Brain pericyte (primary cell): ENCODE results near the gene C1orf174.
A peak's percentile ranks its signal among the peaks of the same experiment; 100 is the strongest.

Experiments used
- DNase-seq: peaks from one replicate; pipeline ENCODE4 v3.0.0-alpha.2; 2012; ENCODE audit warnings: low read depth, low spot score

The C1orf174 gene

GRCh38 chr1:3900150-3900968, at the start of gene C1orf174:
Gene C1orf174 (minus strand): TSS chr1:3900272. CDS start chr1:3900186, 86 bp downstream.
- peak; percentile 99 for DNase-seq

- DNase-seq, result no peak
Observed at GRCh38 chr1:3948344-3948743, 48.3 kb upstream of the C1orf174 start.

- DNase-seq, result no peak
Observed at GRCh38 chr1:3945916-3946840, 46.1 kb upstream of the C1orf174 start.

GRCh38 chr1:3945222-3945621, 45.1 kb upstream of the C1orf174 start:
- no peak for DNase-seq

DNA sequence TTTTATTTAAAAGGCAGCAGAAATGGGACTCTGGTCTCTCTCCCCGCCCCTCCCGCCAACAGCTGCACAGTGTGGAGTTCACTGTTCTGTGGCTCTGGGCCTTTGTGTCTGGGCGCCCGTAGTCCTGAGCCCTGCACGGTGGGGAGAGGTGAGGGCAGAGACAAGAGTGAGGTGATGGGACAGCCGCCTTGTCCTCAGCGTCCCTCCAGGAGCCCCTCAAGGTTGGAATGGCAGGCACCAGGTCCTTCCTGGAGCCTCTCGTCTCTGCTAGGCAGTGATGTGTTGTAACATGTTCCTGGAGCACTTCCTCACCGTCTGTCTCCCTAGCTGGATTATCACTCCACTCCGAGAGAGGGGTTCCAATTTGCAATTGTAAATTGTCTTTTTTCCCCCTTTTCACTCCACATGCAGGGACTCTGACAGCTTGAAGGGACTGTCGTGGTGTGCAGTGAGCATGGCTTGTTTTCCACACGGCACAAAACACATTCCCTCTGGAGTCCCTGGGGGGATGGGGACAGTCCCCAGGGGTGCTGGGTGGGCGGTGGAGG, 44.6 kb upstream of the C1orf174 start:
- no peak for DNase-seq

DNA sequence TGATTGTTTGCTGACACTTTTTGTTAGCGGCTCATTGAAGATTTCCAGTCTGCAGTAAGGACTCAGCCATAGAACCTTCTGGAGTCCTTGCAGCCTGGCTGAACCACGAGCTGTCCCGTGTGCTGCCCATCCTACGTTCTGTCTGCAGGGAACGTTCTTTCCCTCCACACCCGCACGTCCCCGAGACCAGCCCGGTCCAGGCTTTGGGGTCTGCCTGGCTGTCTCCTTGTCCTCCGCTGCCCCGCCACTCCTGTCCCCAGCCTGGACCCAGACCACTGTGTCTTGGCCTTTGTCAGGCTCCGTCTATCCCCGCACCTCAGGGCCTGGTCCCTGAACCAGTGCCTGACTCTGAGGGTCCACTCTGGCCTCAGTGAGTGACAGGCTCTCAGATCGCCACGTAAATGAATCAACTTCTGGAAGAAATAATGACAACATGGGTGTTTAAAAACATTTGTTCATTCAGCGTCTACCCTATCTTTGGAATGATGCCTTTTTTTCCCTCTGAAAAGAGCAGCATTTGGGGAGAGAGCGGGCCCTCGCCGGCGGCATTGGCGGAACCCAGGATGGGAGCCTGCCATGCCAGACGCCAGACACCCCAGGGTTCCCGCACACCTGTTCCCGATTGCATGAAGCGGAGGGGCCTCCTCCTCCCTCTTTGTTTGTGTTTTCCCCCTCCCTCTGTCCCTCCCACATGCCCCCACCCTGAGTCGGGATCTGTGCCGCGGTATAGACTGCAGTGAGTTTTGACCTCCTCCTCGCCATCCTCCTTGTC, 43.9 kb upstream of the C1orf174 start:
- no peak for DNase-seq

GRCh38 chr1:3943123-3943431, 43.0 kb upstream of the C1orf174 start:
- DNase-seq, result no peak

DNA sequence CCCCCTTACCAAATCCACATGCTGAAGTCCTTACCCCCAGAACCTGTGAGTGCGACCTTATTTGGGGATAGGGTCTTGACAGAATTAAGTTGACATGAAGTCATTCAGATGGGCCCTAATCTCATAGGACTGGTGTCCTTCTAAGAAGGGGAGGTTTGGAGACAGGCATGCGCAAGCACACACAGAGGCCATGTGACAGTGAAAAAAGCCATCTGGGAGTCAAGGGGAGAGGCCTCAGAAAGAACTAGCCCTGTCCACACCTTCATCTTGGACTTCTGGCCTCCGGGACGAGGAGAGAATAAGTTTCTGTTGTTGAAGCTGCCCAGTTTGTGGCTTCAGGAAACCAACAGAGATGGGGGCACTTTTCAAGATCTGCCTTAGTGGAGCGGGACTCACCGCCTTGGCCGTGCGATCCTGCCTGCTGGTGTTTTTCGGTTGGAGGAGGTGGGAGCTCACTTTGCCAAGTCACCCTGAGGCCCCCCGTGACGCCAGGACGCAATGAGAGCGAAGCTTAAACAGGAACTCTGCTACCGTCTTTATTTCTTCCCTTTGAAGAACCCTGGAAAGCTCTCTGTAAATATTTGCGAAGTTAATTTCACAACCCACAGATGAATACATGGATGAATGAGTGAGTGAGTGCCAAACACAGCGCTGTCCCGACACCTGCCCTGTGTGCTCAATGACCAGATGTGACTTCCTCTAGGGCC, 42.5 kb upstream of the C1orf174 start:
- DNase-seq, result no peak

GRCh38 chr1:3940754-3941345, 40.8 kb upstream of the C1orf174 start:
- DNase-seq, result no peak

DNA sequence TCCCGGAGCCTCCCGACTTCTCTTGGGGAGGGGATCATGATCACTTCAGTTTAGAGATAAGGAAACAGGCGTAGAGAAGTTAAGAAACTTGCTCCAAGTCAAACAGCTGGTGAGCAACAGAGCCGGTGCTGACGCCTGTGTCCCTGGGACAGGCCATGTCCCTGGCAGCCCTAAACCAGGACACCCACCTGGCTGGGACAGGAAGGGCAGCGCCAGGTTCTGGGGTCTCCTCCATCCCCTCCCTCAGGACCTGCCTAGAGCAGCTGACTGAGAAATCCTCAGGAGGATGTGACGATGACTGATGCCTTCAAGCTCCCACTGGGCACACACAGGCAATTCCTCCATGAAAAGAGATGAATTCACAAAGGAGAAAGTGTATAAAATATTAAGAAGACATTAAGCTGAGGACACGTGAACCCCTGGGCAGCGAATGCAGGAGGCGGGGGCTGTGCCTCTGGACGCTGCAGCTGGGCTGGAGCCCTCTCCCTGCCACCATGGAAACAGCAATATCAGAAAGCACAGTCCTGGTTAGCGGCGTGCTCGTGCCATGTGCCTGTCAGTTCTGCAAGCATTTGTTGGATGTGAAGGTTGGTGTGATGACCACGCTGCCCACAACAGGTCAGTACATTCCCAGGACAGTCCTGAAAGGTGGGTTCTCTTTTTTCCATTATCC, 40.1 kb upstream of the C1orf174 start:
- DNase-seq, result no peak

DNA sequence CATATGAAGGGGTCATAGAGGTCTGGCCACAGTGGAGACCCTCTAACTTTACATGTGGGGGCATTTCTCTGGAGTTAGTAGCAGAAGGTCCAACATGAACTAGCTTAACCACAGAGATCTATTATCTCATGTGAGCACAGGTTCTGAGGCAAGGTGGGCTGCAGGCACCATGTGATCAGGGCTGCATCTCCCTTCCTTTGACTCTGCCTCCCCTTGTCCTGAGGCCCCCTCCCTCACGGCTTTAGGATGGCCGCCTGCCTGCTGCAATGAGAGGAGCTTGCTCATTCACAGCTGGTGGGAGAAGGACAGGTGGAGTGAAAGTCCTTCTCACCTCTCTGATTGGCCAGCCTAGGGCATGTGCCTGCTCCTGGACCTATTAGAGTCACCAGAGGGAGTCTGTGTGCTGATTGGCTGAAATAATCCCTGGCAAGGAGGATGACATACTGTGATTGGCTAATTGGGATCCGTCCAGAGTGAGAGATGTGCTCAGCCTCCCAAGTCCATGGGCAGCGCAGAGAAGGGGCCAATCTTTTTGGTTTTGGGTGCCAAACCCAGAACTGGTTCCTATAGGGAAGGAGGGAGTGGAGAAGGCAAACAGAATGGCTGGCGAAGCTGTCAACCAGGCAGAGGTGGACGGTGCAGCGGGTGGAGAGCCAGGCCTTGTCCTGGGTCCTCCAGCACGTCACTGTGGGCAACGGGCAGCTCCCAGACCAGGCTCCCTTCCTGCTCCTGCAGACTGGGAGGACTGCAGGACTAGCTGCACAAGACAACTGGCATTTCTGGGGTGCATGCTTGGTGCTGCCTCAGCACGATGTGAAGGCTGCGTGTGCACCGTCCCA, 39.4 kb upstream of the C1orf174 start:
- no peak for DNase-seq

DNA sequence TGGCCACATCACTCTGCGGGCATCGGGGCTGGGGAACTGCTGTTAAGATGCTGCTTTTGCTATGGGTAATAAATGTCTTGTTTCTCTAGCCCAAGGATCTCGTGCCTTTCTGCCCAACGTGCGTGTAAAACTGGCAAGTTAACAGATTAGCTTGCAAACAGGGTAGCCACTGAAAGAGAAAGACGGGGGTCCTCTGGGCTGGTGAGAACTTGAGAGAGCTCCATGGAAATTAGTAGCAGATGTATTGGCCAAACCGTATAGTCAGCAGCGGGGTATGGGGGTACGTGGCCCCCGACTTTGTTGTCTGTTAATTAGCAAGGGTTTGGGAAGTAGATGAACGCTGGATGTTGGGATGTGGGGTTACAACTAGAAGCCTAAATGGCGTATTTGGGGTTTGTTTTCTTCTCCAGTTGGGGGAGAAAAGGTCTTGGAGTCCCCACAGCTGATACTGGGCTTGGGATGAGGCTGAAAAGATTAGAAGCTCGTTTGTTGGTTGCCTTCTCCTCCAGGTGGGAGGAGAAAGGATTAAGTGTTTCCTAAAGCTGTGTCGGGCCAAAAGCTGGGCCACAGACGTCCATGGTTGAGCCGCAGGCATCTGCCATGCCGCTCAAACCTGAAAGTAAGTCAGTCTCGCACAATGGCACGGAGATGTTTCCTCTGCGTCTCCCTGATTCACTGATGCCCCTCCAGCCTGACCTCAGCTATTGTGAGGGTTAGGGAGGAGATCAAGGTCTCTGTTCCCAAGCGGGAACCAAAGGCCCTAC, 32.3 kb upstream of the C1orf174 start:
- DNase-seq, result no peak

GRCh38 chr1:3931007-3931912, 31.2 kb upstream of the C1orf174 start:
- DNase-seq, result no peak

DNA sequence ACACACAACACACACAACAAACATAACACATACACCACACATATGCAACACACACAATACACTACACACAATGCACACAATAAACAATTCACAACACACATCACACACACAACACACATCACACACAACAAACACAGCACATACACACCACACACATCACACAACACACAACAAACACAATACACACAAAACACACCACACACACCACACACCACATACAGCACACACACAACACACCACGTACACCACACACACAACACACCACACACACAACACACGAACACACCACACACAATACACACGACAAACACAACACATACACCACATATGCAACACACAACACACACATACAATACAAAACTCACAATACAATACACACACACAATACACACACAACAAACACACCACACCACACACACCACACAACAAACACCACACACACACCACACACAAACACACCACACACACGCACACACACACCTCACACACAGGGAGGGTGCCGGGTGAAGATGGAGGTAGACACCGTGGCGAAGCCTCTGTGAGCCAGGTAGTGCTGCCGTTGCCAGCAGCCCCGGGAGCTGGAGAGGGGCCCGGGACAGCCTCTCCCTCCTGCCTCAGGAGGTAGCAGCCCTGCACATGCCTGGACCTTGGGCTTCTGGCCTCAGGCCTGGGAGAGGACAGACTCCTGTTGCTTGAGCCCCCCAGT, 30.4 kb upstream of the C1orf174 start:
- no peak for DNase-seq

DNA sequence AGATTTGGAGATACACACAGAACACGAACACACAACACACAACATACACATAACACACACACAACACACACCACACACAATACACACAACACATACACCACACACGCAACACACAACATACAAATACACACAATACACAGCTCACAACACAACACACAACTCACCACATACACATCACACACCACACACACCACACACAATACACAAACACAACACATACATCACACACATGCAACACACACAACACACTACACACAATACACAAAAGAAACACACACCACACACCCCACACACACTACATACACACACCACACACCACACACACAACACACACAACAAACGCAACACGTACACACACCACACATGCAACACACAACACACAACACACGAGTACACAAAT, 29.1 kb upstream of the C1orf174 start:
- no peak for DNase-seq

GRCh38 chr1:3928586-3928985, 28.5 kb upstream of the C1orf174 start:
- no peak for DNase-seq

GRCh38 chr1:3926956-3927355, 26.9 kb upstream of the C1orf174 start:
- DNase-seq, result no peak
